Measurements from ENCODE around the gene ITGA5. TPM values are rescaled to one million over a fixed set of nuclear protein-coding genes. Genes with fewer than 3 reads are reported as not detected.

Gene ITGA5
- total and polyA plus RNA-seq, 2 experiments from 2014 or later: 402 to 496 TPM

DNA sequence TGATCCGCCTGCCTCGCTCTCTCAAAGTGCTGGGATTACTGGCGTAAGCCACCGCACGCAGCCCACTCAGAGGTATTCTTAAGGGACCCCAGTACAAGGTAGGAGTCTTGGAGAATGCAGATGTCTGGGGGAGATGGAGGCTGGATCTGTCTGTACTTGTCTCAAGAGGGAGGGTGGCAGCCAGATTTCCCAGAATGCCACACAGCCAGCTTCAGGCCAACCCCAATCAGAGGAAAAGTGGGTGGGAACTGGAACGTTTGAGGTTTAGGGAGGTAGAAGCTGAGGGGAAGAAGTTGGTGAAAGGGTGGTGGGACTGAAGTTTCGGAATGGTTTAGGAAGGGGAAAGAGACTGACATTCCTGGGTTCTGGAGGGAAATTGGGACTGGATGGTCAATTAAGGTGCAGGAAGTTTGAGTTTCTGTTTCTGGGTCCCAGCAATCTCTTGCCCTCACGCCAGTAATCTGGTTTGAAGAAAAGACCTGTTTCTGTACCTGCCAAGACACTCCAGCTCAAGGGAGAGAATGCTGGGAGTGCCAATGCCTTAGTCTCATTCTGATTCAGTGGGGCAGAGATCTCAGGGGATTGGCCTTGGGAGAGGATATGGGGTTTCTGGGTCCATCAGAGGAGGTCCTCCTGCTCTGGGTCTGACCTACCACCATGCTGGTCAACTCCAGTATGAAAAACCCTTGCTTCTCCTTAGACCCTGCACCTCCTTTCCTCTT is 26.4 kb downstream of the ITGA5 start:
- no peak overlapping the region for H3K9ac ChIP-seq
- H3K9me2 ChIP-seq (ENCODE audit: insufficient read depth): no peaks in the 10 kb centered on the region
- no peak overlapping the region for H2AFZ ChIP-seq
- peaks cover 7% of the 10 kb centered on the region; the same call in 1 of the 2 replicates for H3K79me2 ChIP-seq (ENCODE audit: insufficient read depth)
- H3K4me2 ChIP-seq (ENCODE audit: unreplicated experiment): no peak overlapping the region
- no peaks in the 10 kb centered on the region for H4K20me1 ChIP-seq (ENCODE audit: insufficient read depth)
- peaks cover 38% of the 10 kb centered on the region for H3K36me3 ChIP-seq (ENCODE audit: low read depth)
- no peak overlapping the region for H3K4me3 ChIP-seq
- no peaks in the 10 kb centered on the region for H3K9me3 ChIP-seq (ENCODE audit: low read depth)
- WGBS, 2 experiments (ENCODE audit: low coverage in 1 of 2, low lambda C conversion rate in 2 of 2, missing lambda C conversion rate in 2 of 2): 84 to 87% methylated on average over 8 of the region's 8 CpGs
- peaks cover 59% of the 10 kb centered on the region for H3F3A ChIP-seq (ENCODE audit: insufficient read depth)
- no peak overlapping the region for H3K27ac ChIP-seq
- no peaks in the 10 kb centered on the region for H3K4me1 ChIP-seq (ENCODE audit: insufficient read depth)
- in situ Hi-C loops (cut with MboI): no loop called here
- TF ChIP-seq EZH2phosphoT487 (IDR thresholded peaks at IDR 0.05; ENCODE audit: insufficient read depth, low read depth): no peak
- no peak for TF ChIP-seq EZH2 (IDR thresholded peaks at IDR 0.05; ENCODE audit: insufficient read depth, poor library complexity, severe bottlenecking)
- no peak for DNase-seq
- no peaks in the 10 kb centered on the region for H3K27me3 ChIP-seq (replicated peaks; ENCODE audit: insufficient read depth)

DNA sequence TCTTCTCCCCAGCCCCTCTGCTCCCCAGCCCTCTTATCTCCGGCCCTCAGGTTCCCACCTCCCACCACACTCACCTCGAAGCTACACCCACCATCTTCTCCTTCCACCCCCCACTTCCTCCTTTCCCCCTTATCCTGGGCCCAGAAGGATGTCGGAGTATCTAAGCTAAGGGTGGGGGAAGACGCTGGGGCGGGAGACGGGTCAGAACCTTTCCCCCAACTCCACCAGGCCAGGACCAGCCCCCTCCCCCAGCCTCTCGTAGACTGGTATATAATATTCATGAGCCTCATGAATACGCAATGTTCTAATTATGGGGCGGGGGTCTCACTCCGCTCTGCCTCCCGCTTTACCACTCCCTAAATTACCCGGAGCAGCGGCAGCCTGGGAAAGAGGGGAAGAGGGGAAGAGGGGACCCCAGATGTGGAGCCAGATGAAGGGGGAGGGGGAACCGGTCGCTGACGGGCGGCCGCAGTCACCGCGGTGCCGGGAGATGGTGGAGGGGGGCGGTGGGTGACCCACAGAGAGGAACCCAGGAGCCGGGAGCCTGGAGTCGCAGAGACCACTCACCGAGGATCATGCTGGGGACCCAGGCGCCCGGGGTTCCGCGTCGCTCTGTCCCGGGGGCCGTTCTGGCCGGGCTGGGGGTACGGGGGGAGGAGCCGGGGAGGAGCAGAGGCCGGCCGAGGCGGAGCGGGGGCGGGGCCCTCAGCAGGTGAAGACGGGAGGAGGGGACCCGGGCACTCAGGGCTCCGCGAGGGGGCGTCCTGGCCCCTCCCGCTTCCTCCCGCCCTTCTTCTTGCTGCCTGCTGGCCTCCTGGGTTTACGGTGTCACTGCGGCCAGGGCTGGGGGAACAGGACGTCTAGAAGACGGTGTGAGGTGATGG is 28.2 kb downstream of the ITGA5 start:
- in situ Hi-C loops (cut with MboI): no loop called here
- peaks cover 23% of the 10 kb centered on the region for H3K36me3 ChIP-seq (ENCODE audit: low read depth)
- 41 to 68% methylated on average over 17 to 45 of the region's 51 CpGs for WGBS, 2 experiments (ENCODE audit: low coverage in 1 of 2, low lambda C conversion rate in 2 of 2, missing lambda C conversion rate in 2 of 2)
- no peak overlapping the region for H3K4me3 ChIP-seq
- no peak overlapping the region for H3K9ac ChIP-seq
- H3F3A ChIP-seq (ENCODE audit: insufficient read depth): peaks cover 56% of the 10 kb centered on the region
- H3K9me2 ChIP-seq (ENCODE audit: insufficient read depth): no peaks in the 10 kb centered on the region
- H3K4me1 ChIP-seq (ENCODE audit: insufficient read depth): no peaks in the 10 kb centered on the region
- no peaks in the 10 kb centered on the region for H3K79me2 ChIP-seq (ENCODE audit: insufficient read depth)
- no peaks in the 10 kb centered on the region for H4K20me1 ChIP-seq (ENCODE audit: insufficient read depth)
- H3K27ac ChIP-seq: no peak overlapping the region
- no peak overlapping the region for H2AFZ ChIP-seq
- no peak for DNase-seq
- no peak overlapping the region for H3K4me2 ChIP-seq (ENCODE audit: unreplicated experiment)
- TF ChIP-seq EZH2 (IDR thresholded peaks at IDR 0.05; ENCODE audit: insufficient read depth, poor library complexity, severe bottlenecking) (no peak), EZH2phosphoT487 (IDR thresholded peaks at IDR 0.05; ENCODE audit: insufficient read depth, low read depth) (no peak)
- H3K27me3 ChIP-seq (replicated peaks; ENCODE audit: insufficient read depth): no peaks in the 10 kb centered on the region
- H3K9me3 ChIP-seq (ENCODE audit: low read depth): no peaks in the 10 kb centered on the region

DNA sequence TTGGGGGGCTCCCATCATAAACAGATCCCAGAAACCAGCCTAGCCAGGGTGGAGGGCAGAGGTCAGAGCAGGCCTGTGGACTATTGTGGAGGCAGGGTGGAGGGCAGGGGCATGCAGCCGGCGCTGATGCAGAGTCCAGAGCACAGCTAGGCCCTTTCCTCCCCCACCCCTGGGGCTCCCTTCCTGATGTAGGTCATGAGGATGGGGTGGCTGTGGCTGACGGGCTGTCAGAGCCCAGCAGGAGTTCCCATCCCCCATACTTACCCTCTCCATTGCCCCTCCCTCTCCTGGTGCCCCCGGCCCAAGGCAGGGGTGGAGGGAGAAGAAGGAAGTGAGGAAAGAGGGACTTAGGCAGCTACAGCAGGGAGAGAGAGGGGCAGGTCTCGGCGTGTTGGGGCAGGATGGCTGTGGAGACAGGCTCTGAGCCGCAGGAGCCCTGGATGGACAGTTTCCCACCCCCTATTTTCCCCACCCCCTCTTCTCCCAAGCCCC is 28.8 kb downstream of the ITGA5 start:
- peaks cover 18% of the 10 kb centered on the region for H3K36me3 ChIP-seq (ENCODE audit: low read depth)
- DNase-seq: no peak
- no peaks in the 10 kb centered on the region for H4K20me1 ChIP-seq (ENCODE audit: insufficient read depth)
- no peaks in the 10 kb centered on the region for H3K79me2 ChIP-seq (ENCODE audit: insufficient read depth)
- H3K27ac ChIP-seq: no peak overlapping the region
- H3K27me3 ChIP-seq (replicated peaks; ENCODE audit: insufficient read depth): no peaks in the 10 kb centered on the region
- no peaks in the 10 kb centered on the region for H3K9me3 ChIP-seq (ENCODE audit: low read depth)
- peaks cover 51% of the 10 kb centered on the region for H3F3A ChIP-seq (ENCODE audit: insufficient read depth)
- H3K4me1 ChIP-seq (ENCODE audit: insufficient read depth): no peaks in the 10 kb centered on the region
- in situ Hi-C loops (cut with MboI): no loop called here
- H3K9ac ChIP-seq: no peak overlapping the region
- H3K9me2 ChIP-seq (ENCODE audit: insufficient read depth): no peaks in the 10 kb centered on the region
- H3K4me3 ChIP-seq: no peak overlapping the region
- no peak overlapping the region for H3K4me2 ChIP-seq (ENCODE audit: unreplicated experiment)
- TF ChIP-seq EZH2phosphoT487 (IDR thresholded peaks at IDR 0.05; ENCODE audit: insufficient read depth, low read depth): no peak
- TF ChIP-seq EZH2 (IDR thresholded peaks at IDR 0.05; ENCODE audit: insufficient read depth, poor library complexity, severe bottlenecking): no peak
- no peak overlapping the region for H2AFZ ChIP-seq
- 84 to 91% methylated on average over 4 to 7 of the region's 7 CpGs for WGBS, 2 experiments (ENCODE audit: low coverage in 1 of 2, low lambda C conversion rate in 2 of 2, missing lambda C conversion rate in 2 of 2)

DNA sequence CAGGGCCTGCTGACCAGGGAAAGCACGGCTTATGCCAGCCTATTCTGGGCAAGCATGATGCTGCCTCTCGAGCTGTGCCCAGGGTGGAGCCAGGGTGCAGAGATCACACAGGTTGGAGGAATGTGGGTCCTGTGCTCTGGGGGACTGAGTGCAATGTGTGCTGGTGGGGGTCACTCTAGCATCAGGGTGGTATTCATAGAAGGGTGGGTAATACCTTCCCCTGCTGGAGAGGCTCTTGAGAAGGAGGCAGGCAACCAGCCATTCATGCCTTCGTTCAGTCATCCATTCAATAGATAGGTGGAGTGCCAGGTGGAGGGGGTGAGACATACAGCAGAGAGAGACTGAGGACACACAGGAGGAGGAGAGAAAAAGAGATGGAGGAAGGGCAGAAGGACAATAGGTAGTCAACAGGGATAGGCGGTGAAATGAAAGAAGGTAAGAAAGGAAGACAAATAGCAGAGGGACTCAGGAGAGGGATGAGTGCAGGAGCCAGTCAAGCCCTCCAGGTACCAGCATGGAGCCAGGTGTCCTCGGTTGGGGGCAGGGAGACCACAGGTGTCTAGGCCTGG is 29.4 kb downstream of the ITGA5 start:
- Histone ChIP-seq H3K4me2 (ENCODE audit: unreplicated experiment) (no peak overlapping the region), H3F3A (ENCODE audit: insufficient read depth) (peaks cover 46% of the 10 kb centered on the region)
- WGBS, 2 experiments (ENCODE audit: low coverage in 1 of 2, low lambda C conversion rate in 2 of 2, missing lambda C conversion rate in 2 of 2): 82 to 92% methylated on average over 5 of the region's 5 CpGs

More for the DNA sequence above, 29.4 kb downstream of the ITGA5 start:
- Histone ChIP-seq H3K27ac (no peak overlapping the region), H4K20me1 (ENCODE audit: insufficient read depth) (no peaks in the 10 kb centered on the region), H3K4me1 (ENCODE audit: insufficient read depth) (no peaks in the 10 kb centered on the region), H3K4me3 (no peak overlapping the region), H3K9me2 (ENCODE audit: insufficient read depth) (no peaks in the 10 kb centered on the region), H2AFZ (no peak overlapping the region), H3K9ac (no peak overlapping the region), H3K36me3 (ENCODE audit: low read depth) (peaks cover 13% of the 10 kb centered on the region; the same call in 1 of the 2 replicates), H3K27me3 (replicated peaks; ENCODE audit: insufficient read depth) (no peaks in the 10 kb centered on the region), H3K79me2 (ENCODE audit: insufficient read depth) (no peaks in the 10 kb centered on the region), H3K9me3 (ENCODE audit: low read depth) (no peaks in the 10 kb centered on the region)
- no peak for TF ChIP-seq EZH2phosphoT487 (IDR thresholded peaks at IDR 0.05; ENCODE audit: insufficient read depth, low read depth)
- TF ChIP-seq EZH2 (IDR thresholded peaks at IDR 0.05; ENCODE audit: insufficient read depth, poor library complexity, severe bottlenecking): no peak
- in situ Hi-C loops (cut with MboI): no loop called here
- DNase-seq: no peak
